Measurements from ENCODE around the gene CNPY4. TPM values are rescaled to one million over a fixed set of nuclear protein-coding genes. Genes with fewer than 3 reads are reported as not detected.

The CNPY4 gene
- total RNA-seq, 4 donors from 2014 or later, result 7.5 to 15.9 (median 11.5) TPM

DNA sequence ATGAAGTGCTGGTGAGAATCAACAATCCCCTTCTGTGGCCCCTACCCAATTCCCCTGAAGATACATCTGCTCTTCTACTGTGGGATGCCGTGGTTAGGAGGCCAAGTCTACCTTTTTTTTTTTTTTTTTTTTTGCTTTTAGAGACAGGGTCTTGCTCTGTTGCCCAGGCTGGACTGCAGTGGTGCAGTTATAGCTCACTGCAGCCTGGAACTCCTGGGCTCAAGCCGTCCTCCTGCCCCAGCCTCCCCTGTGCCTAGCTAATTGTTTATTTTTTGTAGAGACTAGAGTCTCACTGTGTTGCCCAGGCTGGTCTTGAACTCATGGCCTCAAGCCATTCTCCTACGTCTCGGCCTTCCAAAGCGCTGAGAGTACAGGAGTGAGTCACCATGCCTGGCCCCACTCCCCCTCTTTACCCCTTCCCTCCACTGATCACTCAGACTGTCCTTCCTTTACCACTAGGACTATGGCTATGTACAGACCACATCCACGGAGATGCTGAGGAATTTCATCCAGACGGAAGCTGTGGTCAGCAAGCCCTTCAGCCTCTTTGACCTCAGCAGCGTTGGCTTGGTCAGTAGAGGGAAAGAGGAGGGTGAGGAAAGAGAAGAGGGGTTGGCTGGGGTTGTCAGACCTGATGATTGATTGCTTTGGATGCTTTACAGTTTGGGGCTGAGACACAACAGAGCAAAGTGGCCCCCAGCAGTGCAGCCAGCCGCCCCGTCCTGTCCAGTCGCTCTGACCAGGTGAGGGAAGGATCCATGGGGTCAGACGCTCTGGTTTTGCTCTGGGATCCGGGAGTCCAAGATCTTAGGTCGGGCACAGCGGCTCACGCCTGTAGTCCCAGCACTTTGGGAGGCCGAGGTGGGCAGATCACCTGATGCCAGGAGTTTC, 16.2 kb upstream of the CNPY4 start:
- Histone ChIP-seq H3K36me3 (peaks cover 0 to 67% (median 23%) of the 10 kb centered on the region in 3 donors), H3K9me3 (no peaks in the 10 kb centered on the region), H3K27me3 (no peaks in the 10 kb centered on the region), H3K4me1 (peaks cover 0 to 32% (median 19%) of the 10 kb centered on the region in 4 donors), H3K27ac (peak overlapping the region in 1 of 4 donors; percentile 98), H3K4me3 (no peak overlapping the region)
- no peak for DNase-seq (ENCODE audit: low spot score in 2 of 2)
- no peak for TF ChIP-seq EP300 (IDR thresholded peaks at IDR 0.05)
- TF ChIP-seq POLR2A (IDR thresholded peaks at IDR 0.05), result no peak
- TF ChIP-seq, protein P1, sequence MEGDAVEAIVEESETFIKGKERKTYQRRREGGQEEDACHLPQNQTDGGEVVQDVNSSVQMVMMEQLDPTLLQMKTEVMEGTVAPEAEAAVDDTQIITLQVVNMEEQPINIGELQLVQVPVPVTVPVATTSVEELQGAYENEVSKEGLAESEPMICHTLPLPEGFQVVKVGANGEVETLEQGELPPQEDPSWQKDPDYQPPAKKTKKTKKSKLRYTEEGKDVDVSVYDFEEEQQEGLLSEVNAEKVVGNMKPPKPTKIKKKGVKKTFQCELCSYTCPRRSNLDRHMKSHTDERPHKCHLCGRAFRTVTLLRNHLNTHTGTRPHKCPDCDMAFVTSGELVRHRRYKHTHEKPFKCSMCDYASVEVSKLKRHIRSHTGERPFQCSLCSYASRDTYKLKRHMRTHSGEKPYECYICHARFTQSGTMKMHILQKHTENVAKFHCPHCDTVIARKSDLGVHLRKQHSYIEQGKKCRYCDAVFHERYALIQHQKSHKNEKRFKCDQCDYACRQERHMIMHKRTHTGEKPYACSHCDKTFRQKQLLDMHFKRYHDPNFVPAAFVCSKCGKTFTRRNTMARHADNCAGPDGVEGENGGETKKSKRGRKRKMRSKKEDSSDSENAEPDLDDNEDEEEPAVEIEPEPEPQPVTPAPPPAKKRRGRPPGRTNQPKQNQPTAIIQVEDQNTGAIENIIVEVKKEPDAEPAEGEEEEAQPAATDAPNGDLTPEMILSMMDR (IDR thresholded peaks at IDR 0.05), result no peak
- 74 to 77% methylated on average over 17 of the region's 17 CpGs for whole genome bisulfite sequencing, 2 donors

DNA sequence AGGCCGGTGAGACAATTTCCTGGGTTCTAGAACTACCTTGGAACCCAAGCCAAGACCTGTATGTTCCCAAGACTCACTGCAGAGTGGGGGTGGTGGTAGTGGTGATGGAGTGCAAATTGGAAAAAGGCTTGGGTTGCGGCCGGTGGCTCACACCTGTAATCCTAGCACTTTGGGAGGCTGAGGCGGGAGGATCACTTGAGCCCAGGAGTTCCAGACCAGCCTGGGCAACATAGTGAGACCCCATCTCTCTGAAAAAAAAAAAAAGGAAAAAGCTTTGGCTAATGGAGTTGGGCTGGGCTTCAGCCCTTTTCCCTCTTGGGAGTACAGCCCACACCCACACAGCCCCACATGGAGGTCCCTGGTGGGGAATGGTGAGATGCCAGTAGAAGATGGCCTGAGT, 13.9 kb upstream of the CNPY4 start:
- Histone ChIP-seq H3K27me3 (no peaks in the 10 kb centered on the region), H3K27ac (no peak overlapping the region), H3K4me1 (peaks cover 0 to 12% (median 8%) of the 10 kb centered on the region in 4 donors), H3K36me3 (peaks cover 0 to 75% (median 23%) of the 10 kb centered on the region in 3 donors), H3K9me3 (no peaks in the 10 kb centered on the region), H3K4me3 (no peak overlapping the region)
- TF ChIP-seq EP300 (IDR thresholded peaks at IDR 0.05) (no peak), POLR2A (IDR thresholded peaks at IDR 0.05) (no peak)
- TF ChIP-seq, protein P1 (IDR thresholded peaks at IDR 0.05), result no peak
- 93 to 100% methylated on average over 3 to 4 of the region's 4 CpGs for WGBS, 2 donors
- DNase-seq (ENCODE audit: low spot score in 2 of 2), result no peak

DNA sequence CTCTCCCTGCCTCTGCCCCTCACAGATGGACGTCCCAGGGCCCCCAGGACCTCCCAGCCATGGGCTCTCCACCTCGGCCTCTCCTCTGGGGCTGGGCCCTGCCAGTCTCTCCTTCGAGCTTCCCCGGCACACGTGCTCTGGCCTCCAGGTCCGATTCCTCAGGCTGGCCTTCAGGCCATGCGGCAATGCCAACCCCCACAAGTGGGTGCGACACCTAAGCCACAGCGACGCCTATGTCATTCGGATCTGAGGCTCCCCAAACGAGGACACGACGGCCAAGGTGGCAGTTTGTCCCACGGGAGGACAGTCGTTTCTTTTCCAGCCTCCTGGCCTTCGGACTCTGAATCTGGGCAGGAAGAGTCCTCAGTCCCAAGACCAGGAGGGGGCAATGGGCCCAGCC, 12.8 kb upstream of the CNPY4 start:
- Histone ChIP-seq H3K9me3 (no peaks in the 10 kb centered on the region), H3K4me1 (peaks cover 0 to 12% (median 8%) of the 10 kb centered on the region in 4 donors), H3K27me3 (no peaks in the 10 kb centered on the region), H3K36me3 (peaks cover 0 to 86% (median 26%) of the 10 kb centered on the region in 3 donors), H3K4me3 (no peak overlapping the region), H3K27ac (no peak overlapping the region)
- TF ChIP-seq, protein P1 (IDR thresholded peaks at IDR 0.05), result no peak
- TF ChIP-seq EP300 (IDR thresholded peaks at IDR 0.05), result no peak
- no peak for TF ChIP-seq POLR2A (IDR thresholded peaks at IDR 0.05)
- 79 to 83% methylated on average over 15 to 17 of the region's 17 CpGs for WGBS, 2 donors
- no peak for DNase-seq (ENCODE audit: low spot score in 2 of 2)

DNA sequence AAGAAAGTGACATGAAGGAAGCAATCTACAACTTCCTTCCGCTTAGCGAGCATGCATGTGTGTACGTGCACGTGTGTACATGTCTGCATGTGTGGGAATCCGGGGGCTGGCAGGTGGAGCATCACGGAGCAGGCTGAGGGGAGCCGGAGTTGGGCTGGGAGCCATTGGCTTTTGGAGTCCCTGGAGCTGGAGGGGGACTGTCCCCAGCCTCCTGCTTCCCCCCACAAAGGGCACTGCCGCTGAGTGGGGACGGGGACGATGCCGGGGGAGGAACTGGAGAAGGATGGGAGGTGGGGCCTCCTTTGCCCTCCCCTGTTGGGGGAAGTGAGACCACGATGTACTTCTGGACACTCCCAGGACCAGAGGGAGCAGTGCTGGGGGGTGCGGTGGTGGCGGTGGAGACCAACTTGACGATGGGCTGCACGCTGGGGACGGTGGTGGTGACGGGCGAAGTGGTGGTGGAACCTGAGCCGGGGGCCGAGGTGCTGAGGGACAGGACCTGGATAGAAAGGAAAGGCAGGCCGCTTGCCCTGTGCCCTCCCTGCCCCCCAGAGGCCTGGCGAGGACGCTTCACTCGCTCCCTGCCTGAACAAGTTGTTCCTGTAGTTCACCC, 12.2 kb upstream of the CNPY4 start:
- 73 to 75% methylated on average over 25 of the region's 25 CpGs for WGBS, 2 donors
- Histone ChIP-seq H3K27me3 (no peaks in the 10 kb centered on the region), H3K9me3 (no peaks in the 10 kb centered on the region), H3K4me3 (no peak overlapping the region), H3K4me1 (peaks cover 0 to 10% (median 6%) of the 10 kb centered on the region in 4 donors), H3K36me3 (peaks cover 0 to 92% (median 26%) of the 10 kb centered on the region in 3 donors), H3K27ac (no peak overlapping the region)
- DNase-seq (ENCODE audit: low spot score in 2 of 2), result no peak
- no peak for TF ChIP-seq EP300 (IDR thresholded peaks at IDR 0.05)
- TF ChIP-seq, protein P1 (IDR thresholded peaks at IDR 0.05), result no peak
- no peak for TF ChIP-seq POLR2A (IDR thresholded peaks at IDR 0.05)

DNA sequence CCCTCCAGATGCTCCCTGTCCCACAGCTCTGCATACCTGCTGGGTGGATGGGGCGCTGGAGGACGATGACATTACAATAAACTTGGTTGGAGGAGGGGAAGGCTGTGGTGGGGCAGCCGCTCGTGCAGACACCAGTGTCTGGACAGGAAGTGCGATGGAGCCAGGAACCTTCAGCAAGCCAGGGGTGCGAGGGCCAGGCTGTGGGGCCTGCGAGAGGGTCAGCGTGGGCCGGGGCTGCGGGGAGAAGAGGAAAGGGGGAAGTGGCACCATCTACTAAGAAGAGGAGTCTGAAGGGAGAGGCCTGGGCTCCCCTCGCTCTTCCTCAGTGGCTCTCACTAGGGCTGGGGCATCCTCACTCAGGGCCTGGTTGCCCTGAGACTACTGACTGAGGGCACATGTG, 11.5 kb upstream of the CNPY4 start:
- peaks cover 0 to 99% (median 26%) of the 10 kb centered on the region in 3 donors for H3K36me3 ChIP-seq
- WGBS, 2 donors, result 69 to 77% methylated on average over 11 of the region's 11 CpGs
- no peak overlapping the region for H3K4me3 ChIP-seq
- no peak for DNase-seq (ENCODE audit: low spot score in 2 of 2)
- TF ChIP-seq, protein P1 (IDR thresholded peaks at IDR 0.05), result no peak
- TF ChIP-seq POLR2A (IDR thresholded peaks at IDR 0.05) (no peak), EP300 (IDR thresholded peaks at IDR 0.05) (no peak)
- H3K4me1 ChIP-seq, result peaks cover 0 to 3% (median 0%) of the 10 kb centered on the region in 4 donors
- H3K27ac ChIP-seq, result no peak overlapping the region
- H3K27me3 ChIP-seq, result no peaks in the 10 kb centered on the region
- H3K9me3 ChIP-seq, result no peaks in the 10 kb centered on the region
